ENCODE data around the gene CHURC1. TPM values are rescaled to one million over a fixed set of nuclear protein-coding genes. Genes with fewer than 3 reads are reported as not detected.

Gene CHURC1
- total and polyA plus RNA-seq, 2 of the 8 experiments (the other 6 are each of a cell fraction or from before 2014, with no cell fraction given) = 50.2 to 59.3 TPM

GRCh38 chr14:64968651-64969050 is 54.4 kb downstream of the CHURC1 start (continued):
- no peak for TF ChIP-seq SIX5 (IDR thresholded peaks at IDR 0.05; ENCODE audit: low read depth, low read length)
- no peak for TF ChIP-seq CBX8 (IDR thresholded peaks at IDR 0.05; ENCODE audit: borderline replicate concordance, low read depth, low read length)
- no peak for TF ChIP-seq E2F6 (IDR thresholded peaks at IDR 0.05)
